DND-41 (cell line): ENCODE results near the gene STN1.

Source experiments
- ATAC-seq: fragments of 200-7000 bp; cut with Tn5 transposase; 3 replicates; pipeline ENCODE4 v1.9.1; 2021; ENCODE audit warnings: low read depth; ENCODE audit not compliant: insufficient read depth
- DNase-seq: peaks from one replicate; pipeline ENCODE4 v3.0.0-alpha.2; 2020
- H2AFZ ChIP-seq: 2 replicates; pipeline ENCODE4 v1.6.0; 2012; ENCODE audit warnings: low read depth, low read length
- H3K27ac ChIP-seq: 2 replicates; pipeline ENCODE4 v1.5.1; 2012; ENCODE audit warnings: low read length, inconsistent platforms
- H3K27me3 ChIP-seq: fragments of 200-600 bp; sonication (generic); 2 replicates; pipeline ENCODE4 v1.6.0; 2012; ENCODE audit warnings: low read length, mild to moderate bottlenecking, inconsistent platforms; ENCODE audit not compliant: insufficient read depth, poor library complexity
- H3K36me3 ChIP-seq: 2 replicates; pipeline ENCODE4 v1.5.1; 2012; ENCODE audit warnings: low read length, inconsistent platforms; ENCODE audit not compliant: insufficient read depth
- H3K4me1 ChIP-seq: 2 replicates; pipeline ENCODE4 v1.5.1; 2012; ENCODE audit warnings: mild to moderate bottlenecking, low read length; ENCODE audit not compliant: insufficient read depth
- H3K4me2 ChIP-seq: 2 replicates; pipeline ENCODE4 v1.6.0; 2012; ENCODE audit warnings: mild to moderate bottlenecking, moderate library complexity, low read length, inconsistent platforms; ENCODE audit not compliant: insufficient read depth
- H3K4me3 ChIP-seq, 2 experiments: fragments of 200-600 bp in 1 of 2; shearing (Covaris generic) in 1 of 2; 2 replicates each; pipeline ENCODE4 v1.5.1; 2012 to 2016; ENCODE audit warnings: inconsistent platforms in 2 of 2, low read length in 2 of 2, mild to moderate bottlenecking in 2 of 2, low read depth in 1 of 2, moderate library complexity in 1 of 2
- H3K79me2 ChIP-seq: 2 replicates; pipeline ENCODE4 v1.6.0; 2012; ENCODE audit warnings: low read length, inconsistent platforms; ENCODE audit not compliant: insufficient read depth
- H3K9ac ChIP-seq: 2 replicates; pipeline ENCODE4 v1.6.0; 2012; ENCODE audit warnings: low read depth, mild to moderate bottlenecking, inconsistent platforms, low read length, moderate library complexity
- H3K9me3 ChIP-seq: 2 replicates; pipeline ENCODE4 v1.5.1; 2012; ENCODE audit warnings: low read length, moderate library complexity, mild to moderate bottlenecking, inconsistent platforms; ENCODE audit not compliant: insufficient read depth, severe bottlenecking
- H4K20me1 ChIP-seq: 2 replicates; pipeline ENCODE4 v1.6.0; 2012; ENCODE audit warnings: low read length; ENCODE audit not compliant: insufficient read depth
- CTCF ChIP-seq: IDR thresholded peaks from 2 replicates; pipeline ENCODE4 v1.5.1; 2012; ENCODE audit warnings: borderline replicate concordance, low read length, moderate library complexity, mild to moderate bottlenecking; ENCODE audit not compliant: poor library complexity, severe bottlenecking; ENCODE audit errors: extremely low read depth
- EZH2 ChIP-seq: IDR thresholded peaks from 3 replicates; pipeline ENCODE4 v1.6.1; 2012; ENCODE audit warnings: borderline replicate concordance, low read depth, mild to moderate bottlenecking, moderate library complexity, low read length, inconsistent platforms; ENCODE audit not compliant: severe bottlenecking

Gene STN1

GRCh38 chr10:103885617-103886016, 32.4 kb downstream of the STN1 start:
- H3K4me3 ChIP-seq = no peak overlapping the region
- H3K4me1 ChIP-seq = no peaks in the 10 kb centered on the region
- DNase-seq (no peak), ATAC-seq (no peak)
- H2AFZ ChIP-seq = no peak overlapping the region
- H4K20me1 ChIP-seq = no peaks in the 10 kb centered on the region; the same call in 1 of the 2 replicates
- H3K9me3 ChIP-seq = no peaks in the 10 kb centered on the region
- H3K27ac ChIP-seq = no peak overlapping the region
- H3K27me3 ChIP-seq = no peaks in the 10 kb centered on the region
- no peak overlapping the region for H3K9ac ChIP-seq
- H3K79me2 ChIP-seq = no peaks in the 10 kb centered on the region
- TF ChIP-seq EZH2 (no peak), CTCF (no peak)
- no peak overlapping the region for H3K4me2 ChIP-seq
- peaks cover 51% of the 10 kb centered on the region for H3K36me3 ChIP-seq

- no peak overlapping the region for H3K4me2 ChIP-seq
- no peak overlapping the region for H3K9ac ChIP-seq
- no peak overlapping the region for H3K4me3 ChIP-seq
- no peaks in the 10 kb centered on the region; the same call in 1 of the 2 replicates for H4K20me1 ChIP-seq
- no peaks in the 10 kb centered on the region for H3K4me1 ChIP-seq
- peaks cover 55% of the 10 kb centered on the region for H3K36me3 ChIP-seq
- ATAC-seq = peak; percentile 80
- no peaks in the 10 kb centered on the region for H3K27me3 ChIP-seq
- no peak overlapping the region for H2AFZ ChIP-seq
- no peaks in the 10 kb centered on the region for H3K9me3 ChIP-seq
- no peak overlapping the region for H3K27ac ChIP-seq
- DNase-seq = peak; percentile 55
- TF ChIP-seq EZH2 (no peak), CTCF (peak; percentile 87)
- H3K79me2 ChIP-seq = no peaks in the 10 kb centered on the region
Observed at GRCh38 chr10:103884681-103885139, 33.3 kb downstream of the STN1 start.

GRCh38 chr10:103882285-103883007, 35.5 kb downstream of the STN1 start:
- Histone ChIP-seq H3K4me3 (no peak overlapping the region), H3K79me2 (no peaks in the 10 kb centered on the region), H4K20me1 (no peaks in the 10 kb centered on the region; the same call in 1 of the 2 replicates), H3K9me3 (no peaks in the 10 kb centered on the region), H3K27ac (no peak overlapping the region), H3K27me3 (no peaks in the 10 kb centered on the region), H3K36me3 (peaks cover 50% of the 10 kb centered on the region), H2AFZ (no peak overlapping the region), H3K4me2 (no peak overlapping the region), H3K4me1 (no peaks in the 10 kb centered on the region), H3K9ac (no peak overlapping the region)
- no peak for ATAC-seq
- no peak for DNase-seq
- TF ChIP-seq CTCF (no peak), EZH2 (no peak)
